Tibial nerve (tissue), 3 donors: ENCODE data around the gene CDH13.

Source experiments
- POLR2A ChIP-seq, 2 donors: fragments of 450-650 bp; IDR thresholded peaks; one replicate each; pipeline ENCODE4 v1.6.1; 2017; ENCODE audit warnings: antibody characterized with exemption in 2 of 2, mild to moderate bottlenecking in 2 of 2, moderate library complexity in 2 of 2
- TF ChIP-seq, protein P1 (sequence below), 5 experiments: fragments of 200-600 bp in 3 of 5; fragments of 450-650 bp in 2 of 5; sonication (generic) in 3 of 5; IDR thresholded peaks; one replicate each; pipeline ENCODE4 v1.5.1; 2016 to 2019; ENCODE audit warnings: antibody characterized with exemption in 5 of 5, mild to moderate bottlenecking in 3 of 5, moderate library complexity in 2 of 5

DNA sequence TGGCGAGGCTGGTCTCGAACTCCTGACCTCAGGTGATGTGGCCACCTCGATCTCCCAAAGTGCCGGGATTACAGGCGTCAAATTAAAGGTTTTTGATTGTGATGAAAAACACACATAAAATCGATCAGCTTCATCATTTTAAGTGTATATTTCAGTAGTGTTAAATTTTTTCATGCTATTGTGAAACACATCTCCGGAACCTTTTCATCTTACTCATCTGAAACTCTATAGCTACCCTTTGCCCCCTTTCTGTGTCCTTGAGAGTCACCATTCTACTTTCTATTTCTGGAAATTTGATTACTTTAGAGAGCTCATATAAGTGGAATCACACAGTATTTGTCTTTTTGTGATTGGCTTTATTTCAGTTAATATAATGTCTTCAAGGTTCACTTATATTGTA, 702.7 kb downstream of the CDH13 start:
- no peak for TF ChIP-seq POLR2A (IDR thresholded peaks at IDR 0.05)
- TF ChIP-seq, protein P1, sequence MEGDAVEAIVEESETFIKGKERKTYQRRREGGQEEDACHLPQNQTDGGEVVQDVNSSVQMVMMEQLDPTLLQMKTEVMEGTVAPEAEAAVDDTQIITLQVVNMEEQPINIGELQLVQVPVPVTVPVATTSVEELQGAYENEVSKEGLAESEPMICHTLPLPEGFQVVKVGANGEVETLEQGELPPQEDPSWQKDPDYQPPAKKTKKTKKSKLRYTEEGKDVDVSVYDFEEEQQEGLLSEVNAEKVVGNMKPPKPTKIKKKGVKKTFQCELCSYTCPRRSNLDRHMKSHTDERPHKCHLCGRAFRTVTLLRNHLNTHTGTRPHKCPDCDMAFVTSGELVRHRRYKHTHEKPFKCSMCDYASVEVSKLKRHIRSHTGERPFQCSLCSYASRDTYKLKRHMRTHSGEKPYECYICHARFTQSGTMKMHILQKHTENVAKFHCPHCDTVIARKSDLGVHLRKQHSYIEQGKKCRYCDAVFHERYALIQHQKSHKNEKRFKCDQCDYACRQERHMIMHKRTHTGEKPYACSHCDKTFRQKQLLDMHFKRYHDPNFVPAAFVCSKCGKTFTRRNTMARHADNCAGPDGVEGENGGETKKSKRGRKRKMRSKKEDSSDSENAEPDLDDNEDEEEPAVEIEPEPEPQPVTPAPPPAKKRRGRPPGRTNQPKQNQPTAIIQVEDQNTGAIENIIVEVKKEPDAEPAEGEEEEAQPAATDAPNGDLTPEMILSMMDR (IDR thresholded peaks at IDR 0.05): no peak
